Measurements from ENCODE around the gene OR1B1.
"Not testable (repeated sequence)": the region's sequence is repeated elsewhere in the genome, so short reads cannot be mapped to it uniquely, and the experiment has no call there.

Gene OR1B1

GRCh38 chr9:122657527-122657926 is at the start of gene OR1B1:
TSS of gene OR1B1 (minus strand) at chr9:122657627.
- no peak for DNase-seq (ENCODE audit: low read depth)

GRCh38 chr9:122695696-122696095 is 38.3 kb upstream of the OR1B1 start:
- DNase-seq (ENCODE audit: low read depth): no peak

- no peak for DNase-seq (ENCODE audit: low read depth)
Observed at GRCh38 chr9:122684851-122685250, 27.4 kb upstream of the OR1B1 start.

GRCh38 chr9:122672481-122672880 is 15.1 kb upstream of the OR1B1 start:
- DNase-seq (ENCODE audit: low read depth): no peak

- no peak for DNase-seq (ENCODE audit: low read depth)
Observed at GRCh38 chr9:122661416-122661815, 4.0 kb upstream of the OR1B1 start, which contains the start of gene OR1L1. TSS of gene OR1L1 (plus strand) at chr9:122661716. CDS start at chr9:122661716, 0 bp downstream.

- no peak for DNase-seq (ENCODE audit: low read depth)
Observed at GRCh38 chr9:122656378-122656777, 1.0 kb downstream of the OR1B1 start.

GRCh38 chr9:122642226-122642625 is 15.2 kb downstream of the OR1B1 start:
- no peak for DNase-seq (ENCODE audit: low read depth)

- no peak for DNase-seq (ENCODE audit: low read depth)
Observed at GRCh38 chr9:122619996-122620395, 37.4 kb downstream of the OR1B1 start.

GRCh38 chr9:122614362-122614761 is 43.1 kb downstream of the OR1B1 start, which contains the start of gene OR1Q1:
TSS of gene OR1Q1 (plus strand) at chr9:122614738. CDS start at chr9:122614738, 0 bp downstream.
- no peak for DNase-seq (ENCODE audit: low read depth)

- DNase-seq (ENCODE audit: low read depth): no peak
Observed at GRCh38 chr9:122609804-122610203, 47.6 kb downstream of the OR1B1 start.

GRCh38 chr9:122606587-122606986 is 50.8 kb downstream of the OR1B1 start:
- DNase-seq (ENCODE audit: low read depth): no peak

- DNase-seq (ENCODE audit: low read depth): no peak
Observed at GRCh38 chr9:122605691-122606090, 51.7 kb downstream of the OR1B1 start.

GRCh38 chr9:122583284-122583683 is 74.1 kb downstream of the OR1B1 start, which contains the start of gene OR1L8:
TSS of gene OR1L8 (minus strand) at chr9:122583384. CDS start at chr9:122568477, 14,907 bp downstream.
- DNase-seq (ENCODE audit: low read depth): not testable (repeated sequence)

- DNase-seq (ENCODE audit: low read depth): no peak
Observed at GRCh38 chr9:122580360-122580759, 77.1 kb downstream of the OR1B1 start.

GRCh38 chr9:122579874-122580273 is 77.6 kb downstream of the OR1B1 start:
- DNase-seq (ENCODE audit: low read depth): no peak

Measured in stimulated activated CD8-positive, alpha-beta memory T cell treated with anti-CD3 and anti-CD28 coated beads, Interleukin-4, amount 100 ng/mL, for 24 hours (primary cell).